ENCODE measurements around the gene CRABP1. TPM values are rescaled to one million over a fixed set of nuclear protein-coding genes. Genes with fewer than 3 reads are reported as not detected.
A peak's percentile ranks its signal among the peaks of the same experiment; 100 is the strongest.

Gene CRABP1
- total RNA-seq, 1 donor from 2014 or later, result 0.30 TPM

GRCh38 chr15:78322724-78323521 lies 17.2 kb upstream of the CRABP1 start:
- no peaks in the 10 kb centered on the region for H4K20me1 ChIP-seq (ENCODE audit: insufficient read depth, low read length)
- Mint-ChIP-seq H3K36me3 (ENCODE audit: low read depth, unreplicated experiment) (no peaks in the 10 kb centered on the region), H3K4me3 (ENCODE audit: unreplicated experiment) (no peak overlapping the region), H3K9me3 (ENCODE audit: unreplicated experiment) (no peaks in the 10 kb centered on the region), H3K27ac (ENCODE audit: unreplicated experiment) (no peak overlapping the region), H3K4me1 (ENCODE audit: low read depth, unreplicated experiment) (peaks cover 8% of the 10 kb centered on the region), H3K27me3 (ENCODE audit: low read depth, unreplicated experiment) (peaks cover 5% of the 10 kb centered on the region)
- H3K36me3 ChIP-seq (ENCODE audit: insufficient read depth, low read length), result no peaks in the 10 kb centered on the region
- peak overlapping the region; percentile 70 for H3K9ac ChIP-seq (ENCODE audit: low read length)
- no peaks in the 10 kb centered on the region for H3K27me3 ChIP-seq (ENCODE audit: insufficient read depth, low read length)
- no peak for FAIRE-seq
- DNase-seq (ENCODE audit: low read depth), result no peak
- no peaks in the 10 kb centered on the region for H3K79me2 ChIP-seq (ENCODE audit: insufficient read depth, low read length)
- peak overlapping the region; percentile 98 for H2AFZ ChIP-seq (ENCODE audit: low read depth, low read length)
- H3K4me1 ChIP-seq (ENCODE audit: insufficient read depth, low read length), result peaks cover 17% of the 10 kb centered on the region
- H3K9me3 ChIP-seq (ENCODE audit: insufficient read depth, low read depth, low read length), result no peaks in the 10 kb centered on the region
- peak overlapping the region; percentile 72 for H3K27ac ChIP-seq (ENCODE audit: low read depth, low read length)
- H3K4me2 ChIP-seq (ENCODE audit: low read length), result peak overlapping the region; percentile 60
- peak overlapping the region; percentile 28 for H3K4me3 ChIP-seq (ENCODE audit: insufficient read depth, low read depth, low read length)
- TF ChIP-seq CTCF (IDR thresholded peaks at IDR 0.05; ENCODE audit: insufficient read depth, low read depth, low read length), result no peak
- TF ChIP-seq EZH2 (IDR thresholded peaks at IDR 0.05; ENCODE audit: insufficient read depth, low read length), result no peak

GRCh38 chr15:78323693-78324092 lies 16.5 kb upstream of the CRABP1 start:
- peaks cover 17% of the 10 kb centered on the region for H3K4me1 ChIP-seq (ENCODE audit: insufficient read depth, low read length)
- Mint-ChIP-seq H3K4me1 (ENCODE audit: low read depth, unreplicated experiment) (peaks cover 8% of the 10 kb centered on the region), H3K36me3 (ENCODE audit: low read depth, unreplicated experiment) (no peaks in the 10 kb centered on the region), H3K27me3 (ENCODE audit: low read depth, unreplicated experiment) (peaks cover 9% of the 10 kb centered on the region), H3K4me3 (ENCODE audit: unreplicated experiment) (no peak overlapping the region), H3K27ac (ENCODE audit: unreplicated experiment) (no peak overlapping the region), H3K9me3 (ENCODE audit: unreplicated experiment) (no peaks in the 10 kb centered on the region)
- H3K4me3 ChIP-seq (ENCODE audit: insufficient read depth, low read depth, low read length), result no peak overlapping the region
- H3K9ac ChIP-seq (ENCODE audit: low read length), result no peak overlapping the region
- H3K36me3 ChIP-seq (ENCODE audit: insufficient read depth, low read length), result no peaks in the 10 kb centered on the region
- H3K27ac ChIP-seq (ENCODE audit: low read depth, low read length), result no peak overlapping the region
- no peak overlapping the region for H2AFZ ChIP-seq (ENCODE audit: low read depth, low read length)
- TF ChIP-seq EZH2 (IDR thresholded peaks at IDR 0.05; ENCODE audit: insufficient read depth, low read length), result no peak
- no peak for TF ChIP-seq CTCF (IDR thresholded peaks at IDR 0.05; ENCODE audit: insufficient read depth, low read depth, low read length)
- no peak overlapping the region for H3K4me2 ChIP-seq (ENCODE audit: low read length)
- FAIRE-seq (no peak), DNase-seq (ENCODE audit: low read depth) (no peak)
- no peaks in the 10 kb centered on the region for H4K20me1 ChIP-seq (ENCODE audit: insufficient read depth, low read length)
- H3K9me3 ChIP-seq (ENCODE audit: insufficient read depth, low read depth, low read length), result no peaks in the 10 kb centered on the region
- H3K79me2 ChIP-seq (ENCODE audit: insufficient read depth, low read length), result no peaks in the 10 kb centered on the region
- no peaks in the 10 kb centered on the region for H3K27me3 ChIP-seq (ENCODE audit: insufficient read depth, low read length)

GRCh38 chr15:78324144-78324543 lies 16.0 kb upstream of the CRABP1 start:
- Histone ChIP-seq H3K27ac (ENCODE audit: low read depth, low read length) (no peak overlapping the region), H3K4me1 (ENCODE audit: insufficient read depth, low read length) (peaks cover 17% of the 10 kb centered on the region), H3K4me2 (ENCODE audit: low read length) (no peak overlapping the region), H3K36me3 (ENCODE audit: insufficient read depth, low read length) (no peaks in the 10 kb centered on the region), H3K27me3 (ENCODE audit: insufficient read depth, low read length) (no peaks in the 10 kb centered on the region), H3K9ac (ENCODE audit: low read length) (no peak overlapping the region), H4K20me1 (ENCODE audit: insufficient read depth, low read length) (no peaks in the 10 kb centered on the region), H3K4me3 (ENCODE audit: insufficient read depth, low read depth, low read length) (no peak overlapping the region), H3K79me2 (ENCODE audit: insufficient read depth, low read length) (no peaks in the 10 kb centered on the region), H2AFZ (ENCODE audit: low read depth, low read length) (no peak overlapping the region), H3K9me3 (ENCODE audit: insufficient read depth, low read depth, low read length) (no peaks in the 10 kb centered on the region)
- H3K27ac Mint-ChIP-seq (ENCODE audit: unreplicated experiment), result no peak overlapping the region
- peaks cover 5% of the 10 kb centered on the region for H3K27me3 Mint-ChIP-seq (ENCODE audit: low read depth, unreplicated experiment)
- peaks cover 8% of the 10 kb centered on the region for H3K4me1 Mint-ChIP-seq (ENCODE audit: low read depth, unreplicated experiment)
- DNase-seq (ENCODE audit: low read depth) (no peak), FAIRE-seq (no peak)
- TF ChIP-seq CTCF (IDR thresholded peaks at IDR 0.05; ENCODE audit: insufficient read depth, low read depth, low read length) (no peak), EZH2 (IDR thresholded peaks at IDR 0.05; ENCODE audit: insufficient read depth, low read length) (no peak)
- H3K36me3 Mint-ChIP-seq (ENCODE audit: low read depth, unreplicated experiment), result no peaks in the 10 kb centered on the region
- H3K9me3 Mint-ChIP-seq (ENCODE audit: unreplicated experiment), result no peaks in the 10 kb centered on the region
- no peak overlapping the region for H3K4me3 Mint-ChIP-seq (ENCODE audit: unreplicated experiment)
